ENCODE data around the gene DGKQ.

The DGKQ gene

GRCh38 chr4:914531-914930, 58.8 kb downstream of the DGKQ start:
- TF ChIP-seq SNAI2 (CRISPR knock-in tag; IDR thresholded peaks at IDR 0.05) (no peak), ZFP3 (CRISPR knock-in tag; IDR thresholded peaks at IDR 0.05) (no peak), ESRRG (CRISPR knock-in tag; IDR thresholded peaks at IDR 0.05) (no peak), ZFP30 (CRISPR knock-in tag; IDR thresholded peaks at IDR 0.05) (no peak), ARNTL (CRISPR knock-in tag; IDR thresholded peaks at IDR 0.05; ENCODE audit: borderline replicate concordance, low read depth) (no peak), CSDC2 (CRISPR knock-in tag; IDR thresholded peaks at IDR 0.05) (no peak), ZNF8 (CRISPR knock-in tag; IDR thresholded peaks at IDR 0.05) (no peak), OSR1 (CRISPR knock-in tag; IDR thresholded peaks at IDR 0.05) (no peak), TCF4 (CRISPR knock-in tag; IDR thresholded peaks at IDR 0.05; ENCODE audit: borderline replicate concordance) (no peak), GLIS3 (CRISPR knock-in tag; IDR thresholded peaks at IDR 0.05) (no peak), TSHZ2 (CRISPR knock-in tag; IDR thresholded peaks at IDR 0.05) (no peak), PPARA (CRISPR knock-in tag; IDR thresholded peaks at IDR 0.05; ENCODE audit: borderline replicate concordance) (no peak), TOX (CRISPR knock-in tag; IDR thresholded peaks at IDR 0.05; ENCODE audit: borderline replicate concordance) (no peak), CSRNP3 (CRISPR knock-in tag; IDR thresholded peaks at IDR 0.05) (no peak)
- ATAC-seq, result no peak

DNA sequence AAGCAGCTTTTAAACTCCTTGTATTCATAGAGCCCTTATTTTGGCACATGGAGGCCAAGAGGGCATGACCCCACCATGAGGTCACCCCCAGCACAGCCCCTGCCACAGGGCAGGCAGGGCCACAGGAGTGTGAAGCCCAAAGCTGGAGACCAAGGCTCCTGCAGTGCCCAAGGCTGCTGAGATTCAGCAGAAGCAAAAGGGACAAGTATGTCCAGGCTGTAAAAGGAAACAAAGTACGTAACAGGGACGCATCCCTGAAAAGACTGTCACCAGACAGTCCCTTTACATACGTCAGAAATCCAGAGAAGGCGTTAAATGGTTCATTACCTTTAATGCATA, 60.1 kb downstream of the DGKQ start:
- TF ChIP-seq, protein P1, sequence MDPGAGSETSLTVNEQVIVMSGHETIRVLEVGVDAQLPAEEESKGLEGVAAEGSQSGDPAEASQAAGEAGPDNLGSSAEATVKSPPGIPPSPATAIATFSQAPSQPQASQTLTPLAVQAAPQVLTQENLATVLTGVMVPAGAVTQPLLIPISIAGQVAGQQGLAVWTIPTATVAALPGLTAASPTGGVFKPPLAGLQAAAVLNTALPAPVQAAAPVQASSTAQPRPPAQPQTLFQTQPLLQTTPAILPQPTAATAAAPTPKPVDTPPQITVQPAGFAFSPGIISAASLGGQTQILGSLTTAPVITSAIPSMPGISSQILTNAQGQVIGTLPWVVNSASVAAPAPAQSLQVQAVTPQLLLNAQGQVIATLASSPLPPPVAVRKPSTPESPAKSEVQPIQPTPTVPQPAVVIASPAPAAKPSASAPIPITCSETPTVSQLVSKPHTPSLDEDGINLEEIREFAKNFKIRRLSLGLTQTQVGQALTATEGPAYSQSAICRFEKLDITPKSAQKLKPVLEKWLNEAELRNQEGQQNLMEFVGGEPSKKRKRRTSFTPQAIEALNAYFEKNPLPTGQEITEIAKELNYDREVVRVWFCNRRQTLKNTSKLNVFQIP (CRISPR knock-in tag; IDR thresholded peaks at IDR 0.05; ENCODE audit: borderline replicate concordance, low read depth), result no peak
- no peak for ATAC-seq

- TF ChIP-seq, protein P2, sequence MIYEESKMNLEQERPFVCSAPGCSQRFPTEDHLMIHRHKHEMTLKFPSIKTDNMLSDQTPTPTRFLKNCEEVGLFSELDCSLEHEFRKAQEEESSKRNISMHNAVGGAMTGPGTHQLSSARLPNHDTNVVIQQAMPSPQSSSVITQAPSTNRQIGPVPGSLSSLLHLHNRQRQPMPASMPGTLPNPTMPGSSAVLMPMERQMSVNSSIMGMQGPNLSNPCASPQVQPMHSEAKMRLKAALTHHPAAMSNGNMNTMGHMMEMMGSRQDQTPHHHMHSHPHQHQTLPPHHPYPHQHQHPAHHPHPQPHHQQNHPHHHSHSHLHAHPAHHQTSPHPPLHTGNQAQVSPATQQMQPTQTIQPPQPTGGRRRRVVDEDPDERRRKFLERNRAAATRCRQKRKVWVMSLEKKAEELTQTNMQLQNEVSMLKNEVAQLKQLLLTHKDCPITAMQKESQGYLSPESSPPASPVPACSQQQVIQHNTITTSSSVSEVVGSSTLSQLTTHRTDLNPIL (CRISPR knock-in tag; IDR thresholded peaks at IDR 0.05; ENCODE audit: low read depth), result no peak
- no peak for TF ChIP-seq ESRRG (CRISPR knock-in tag; IDR thresholded peaks at IDR 0.05)
- TF ChIP-seq ZNF70 (CRISPR knock-in tag; IDR thresholded peaks at IDR 0.05), result no peak
- TF ChIP-seq ZNF8 (CRISPR knock-in tag; IDR thresholded peaks at IDR 0.05), result no peak
- TF ChIP-seq OSR1 (CRISPR knock-in tag; IDR thresholded peaks at IDR 0.05), result no peak
- no peak for TF ChIP-seq ZFP3 (CRISPR knock-in tag; IDR thresholded peaks at IDR 0.05)
- TF ChIP-seq, protein P1 (CRISPR knock-in tag; IDR thresholded peaks at IDR 0.05; ENCODE audit: borderline replicate concordance, low read depth), result no peak
- TF ChIP-seq ZNF565 (CRISPR knock-in tag; conservative IDR thresholded peaks at IDR 0.05; ENCODE audit: low read depth), result no peak
- no peak for TF ChIP-seq ZFP30 (CRISPR knock-in tag; IDR thresholded peaks at IDR 0.05)
- TF ChIP-seq GLIS3 (CRISPR knock-in tag; IDR thresholded peaks at IDR 0.05), result no peak
- TF ChIP-seq ZC3H10 (CRISPR knock-in tag; IDR thresholded peaks at IDR 0.05), result no peak
- no peak for TF ChIP-seq PPARA (CRISPR knock-in tag; IDR thresholded peaks at IDR 0.05; ENCODE audit: borderline replicate concordance)
- TF ChIP-seq TCF4 (CRISPR knock-in tag; IDR thresholded peaks at IDR 0.05; ENCODE audit: borderline replicate concordance), result no peak
- ATAC-seq, result no peak
Measured at GRCh38 chr4:912548-913279, 60.7 kb downstream of the DGKQ start.
